ENCODE data around the gene KDF1.
"Not testable (repeated sequence)": the region's sequence is repeated elsewhere in the genome, so short reads cannot be mapped to it uniquely, and the experiment has no call there.

DNA sequence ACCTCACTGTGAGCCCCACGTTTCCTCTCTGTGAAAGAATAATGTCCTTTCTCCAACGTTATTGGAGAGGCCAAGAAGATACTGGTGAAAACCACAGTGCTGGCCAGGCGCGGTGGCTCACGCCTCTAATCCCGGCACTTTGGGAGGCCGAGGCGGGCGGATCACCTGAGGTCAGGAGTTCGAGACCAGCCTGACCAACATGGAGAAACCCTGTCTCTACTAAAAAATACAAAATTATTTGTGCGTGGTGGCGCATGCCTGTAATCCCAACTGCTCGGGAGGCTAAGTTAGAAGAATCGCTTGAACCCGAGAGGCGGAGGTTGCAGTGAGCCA lies 11.6 kb downstream of the KDF1 start:
- TF ChIP-seq, protein P1, sequence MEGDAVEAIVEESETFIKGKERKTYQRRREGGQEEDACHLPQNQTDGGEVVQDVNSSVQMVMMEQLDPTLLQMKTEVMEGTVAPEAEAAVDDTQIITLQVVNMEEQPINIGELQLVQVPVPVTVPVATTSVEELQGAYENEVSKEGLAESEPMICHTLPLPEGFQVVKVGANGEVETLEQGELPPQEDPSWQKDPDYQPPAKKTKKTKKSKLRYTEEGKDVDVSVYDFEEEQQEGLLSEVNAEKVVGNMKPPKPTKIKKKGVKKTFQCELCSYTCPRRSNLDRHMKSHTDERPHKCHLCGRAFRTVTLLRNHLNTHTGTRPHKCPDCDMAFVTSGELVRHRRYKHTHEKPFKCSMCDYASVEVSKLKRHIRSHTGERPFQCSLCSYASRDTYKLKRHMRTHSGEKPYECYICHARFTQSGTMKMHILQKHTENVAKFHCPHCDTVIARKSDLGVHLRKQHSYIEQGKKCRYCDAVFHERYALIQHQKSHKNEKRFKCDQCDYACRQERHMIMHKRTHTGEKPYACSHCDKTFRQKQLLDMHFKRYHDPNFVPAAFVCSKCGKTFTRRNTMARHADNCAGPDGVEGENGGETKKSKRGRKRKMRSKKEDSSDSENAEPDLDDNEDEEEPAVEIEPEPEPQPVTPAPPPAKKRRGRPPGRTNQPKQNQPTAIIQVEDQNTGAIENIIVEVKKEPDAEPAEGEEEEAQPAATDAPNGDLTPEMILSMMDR (IDR thresholded peaks at IDR 0.05; ENCODE audit: extremely low read depth in 1 of 2, insufficient read depth in 1 of 2, low read depth in 1 of 2, low read length in 2 of 2) = not testable (repeated sequence)
- not testable (repeated sequence) for TF ChIP-seq POLR2A (IDR thresholded peaks at IDR 0.05; ENCODE audit: low read depth, low read length); MYC (IDR thresholded peaks at IDR 0.05; ENCODE audit: low read depth, low read length); EZH2 (IDR thresholded peaks at IDR 0.05; ENCODE audit: borderline replicate concordance, low read depth, low read length, severe bottlenecking); GATA2 (IDR thresholded peaks at IDR 0.05; ENCODE audit: insufficient read depth, insufficient read length, low read depth, low read length); FOS (IDR thresholded peaks at IDR 0.05; ENCODE audit: borderline replicate concordance, insufficient read depth, low read length); JUN (IDR thresholded peaks at IDR 0.05; ENCODE audit: borderline replicate concordance, insufficient read depth, insufficient read length, low read depth)
- TF ChIP-seq, protein P2, sequence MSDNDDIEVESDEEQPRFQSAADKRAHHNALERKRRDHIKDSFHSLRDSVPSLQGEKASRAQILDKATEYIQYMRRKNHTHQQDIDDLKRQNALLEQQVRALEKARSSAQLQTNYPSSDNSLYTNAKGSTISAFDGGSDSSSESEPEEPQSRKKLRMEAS (IDR thresholded peaks at IDR 0.05; ENCODE audit: insufficient read depth, insufficient read length) = not testable (repeated sequence)

Measured in endothelial cell of umbilical vein (primary cell).